ENCODE measurements around the gene KDM1B. TPM values are rescaled to one million over a fixed set of nuclear protein-coding genes. Genes with fewer than 3 reads are reported as not detected.

KDM1B gene
- total RNA-seq, 1 donor from 2014 or later, result 22.9 TPM

DNA sequence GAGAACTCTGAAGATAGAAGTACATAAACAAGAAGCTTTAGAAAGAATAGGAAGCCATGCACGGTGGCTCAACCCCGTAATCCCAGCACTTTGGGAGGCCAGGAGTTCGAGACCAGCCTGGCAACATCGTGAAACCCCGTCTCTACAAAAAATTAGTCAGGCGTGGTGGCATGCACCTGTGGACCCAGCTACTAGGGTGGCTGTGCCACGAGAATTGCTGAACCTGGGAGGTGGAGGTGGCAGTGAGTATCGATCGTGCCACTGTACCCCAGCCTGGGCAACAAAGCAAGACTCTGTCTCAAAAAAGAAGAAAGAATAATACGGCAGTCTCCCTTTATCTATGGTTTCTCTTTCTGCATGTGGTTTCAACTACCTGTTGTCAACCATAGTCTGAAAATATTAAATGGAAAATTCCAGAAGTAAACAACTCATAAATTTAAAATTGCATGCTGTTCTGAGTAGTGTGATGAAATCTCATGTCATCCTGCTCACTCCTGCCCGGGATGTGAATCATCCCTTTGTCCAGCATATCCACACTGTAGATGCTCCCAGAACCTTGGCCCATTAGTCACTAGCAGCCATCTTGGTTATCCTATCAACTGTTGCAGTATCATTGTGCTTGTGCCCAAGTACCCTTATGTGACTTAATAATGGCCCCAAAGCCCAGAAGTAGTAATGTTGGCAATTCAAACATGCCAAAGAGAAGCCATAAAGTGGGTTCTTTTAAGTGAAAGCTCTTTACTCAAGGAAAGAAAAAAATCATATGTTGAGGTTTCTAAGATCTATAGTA lies 87.0 kb downstream of the KDM1B start:
- Histone ChIP-seq H3K4me3 (ENCODE audit: low read depth, low read length) (no peak overlapping the region), H3K36me3 (ENCODE audit: control insufficient read depth, insufficient read depth, low read length) (no peaks in the 10 kb centered on the region), H3K27me3 (ENCODE audit: control insufficient read depth, insufficient read depth, low read length) (no peaks in the 10 kb centered on the region)
- TF ChIP-seq, protein P1, sequence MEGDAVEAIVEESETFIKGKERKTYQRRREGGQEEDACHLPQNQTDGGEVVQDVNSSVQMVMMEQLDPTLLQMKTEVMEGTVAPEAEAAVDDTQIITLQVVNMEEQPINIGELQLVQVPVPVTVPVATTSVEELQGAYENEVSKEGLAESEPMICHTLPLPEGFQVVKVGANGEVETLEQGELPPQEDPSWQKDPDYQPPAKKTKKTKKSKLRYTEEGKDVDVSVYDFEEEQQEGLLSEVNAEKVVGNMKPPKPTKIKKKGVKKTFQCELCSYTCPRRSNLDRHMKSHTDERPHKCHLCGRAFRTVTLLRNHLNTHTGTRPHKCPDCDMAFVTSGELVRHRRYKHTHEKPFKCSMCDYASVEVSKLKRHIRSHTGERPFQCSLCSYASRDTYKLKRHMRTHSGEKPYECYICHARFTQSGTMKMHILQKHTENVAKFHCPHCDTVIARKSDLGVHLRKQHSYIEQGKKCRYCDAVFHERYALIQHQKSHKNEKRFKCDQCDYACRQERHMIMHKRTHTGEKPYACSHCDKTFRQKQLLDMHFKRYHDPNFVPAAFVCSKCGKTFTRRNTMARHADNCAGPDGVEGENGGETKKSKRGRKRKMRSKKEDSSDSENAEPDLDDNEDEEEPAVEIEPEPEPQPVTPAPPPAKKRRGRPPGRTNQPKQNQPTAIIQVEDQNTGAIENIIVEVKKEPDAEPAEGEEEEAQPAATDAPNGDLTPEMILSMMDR (IDR thresholded peaks at IDR 0.05; ENCODE audit: insufficient read depth, low read length, poor library complexity, severe bottlenecking), result no peak
- peak; percentile 64 for DNase-seq (ENCODE audit: low read depth)

DNA sequence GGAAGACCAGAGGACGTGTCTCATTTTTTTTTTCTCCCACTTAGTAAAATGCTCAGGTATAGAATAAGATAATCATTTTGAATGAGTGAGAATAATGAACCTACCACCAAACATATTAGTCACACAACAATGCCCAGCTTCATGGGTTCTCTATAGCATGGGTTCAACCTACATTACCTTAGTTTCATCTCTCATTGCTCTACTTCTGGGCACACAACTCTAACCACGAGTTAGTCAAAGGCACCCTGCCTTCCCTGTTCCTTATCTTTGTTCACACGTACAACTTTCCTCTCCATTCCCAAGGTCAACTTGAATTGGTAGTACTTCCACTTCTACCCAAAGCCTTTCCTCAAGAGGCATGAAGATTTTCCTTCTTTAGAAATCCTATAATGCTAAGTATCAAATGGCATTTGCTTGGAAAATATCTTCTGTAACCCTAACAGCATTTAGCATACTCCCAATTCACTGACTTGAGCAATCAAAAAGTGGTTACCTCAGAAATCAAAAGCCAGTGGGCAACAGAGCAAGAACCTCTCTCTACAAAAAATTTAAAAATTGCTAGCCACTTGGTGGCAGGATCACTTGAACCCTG lies 88.2 kb downstream of the KDM1B start:
- Histone ChIP-seq H3K36me3 (ENCODE audit: control insufficient read depth, insufficient read depth, low read length) (no peaks in the 10 kb centered on the region), H3K27me3 (ENCODE audit: control insufficient read depth, insufficient read depth, low read length) (no peaks in the 10 kb centered on the region), H3K4me3 (ENCODE audit: low read depth, low read length) (no peak overlapping the region)
- TF ChIP-seq, protein P1 (IDR thresholded peaks at IDR 0.05; ENCODE audit: insufficient read depth, low read length, poor library complexity, severe bottlenecking), result no peak
- no peak for DNase-seq (ENCODE audit: low read depth)

DNA sequence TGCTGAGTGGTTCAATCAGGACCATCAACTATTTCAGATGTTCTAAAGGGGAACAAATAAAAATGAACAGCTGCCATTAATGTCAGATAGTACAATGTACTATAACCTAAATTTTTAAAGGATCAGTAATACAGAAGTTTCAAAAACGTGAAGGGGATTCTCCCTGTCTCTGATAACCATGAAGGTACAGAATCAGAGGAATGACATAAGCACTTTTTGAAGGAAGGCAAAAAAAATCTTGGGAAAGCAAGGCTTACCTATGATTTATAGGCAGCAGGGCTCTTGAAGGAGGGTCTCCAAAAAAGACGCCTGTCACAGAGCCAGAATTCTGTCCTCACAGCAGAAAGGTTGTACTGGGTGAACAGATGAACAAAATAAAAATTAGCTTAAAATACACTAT lies 89.0 kb downstream of the KDM1B start:
- no peaks in the 10 kb centered on the region for H3K27me3 ChIP-seq (ENCODE audit: control insufficient read depth, insufficient read depth, low read length)
- H3K36me3 ChIP-seq (ENCODE audit: control insufficient read depth, insufficient read depth, low read length), result no peaks in the 10 kb centered on the region
- TF ChIP-seq, protein P1 (IDR thresholded peaks at IDR 0.05; ENCODE audit: insufficient read depth, low read length, poor library complexity, severe bottlenecking), result no peak
- DNase-seq (ENCODE audit: low read depth), result no peak
- no peak overlapping the region for H3K4me3 ChIP-seq (ENCODE audit: low read depth, low read length)

DNA sequence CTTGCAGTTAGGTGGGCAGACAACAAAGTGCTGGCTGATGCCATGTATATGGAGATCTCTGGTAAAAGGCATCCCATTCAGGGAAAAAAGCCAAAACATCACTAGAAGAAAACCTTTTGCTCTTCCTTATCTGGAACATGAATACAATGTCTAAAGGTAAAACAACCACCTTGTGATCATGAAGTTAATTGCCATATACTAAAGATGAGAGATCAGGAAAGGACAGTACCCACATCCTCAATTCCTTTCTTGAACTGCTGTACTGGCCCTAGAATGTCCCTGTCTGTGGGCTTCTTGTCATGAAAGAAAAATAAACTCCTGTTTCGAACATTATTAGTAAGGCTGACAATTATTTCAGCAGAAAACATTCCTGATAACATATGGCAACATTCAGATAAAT lies 89.9 kb downstream of the KDM1B start:
- Histone ChIP-seq H3K27me3 (ENCODE audit: control insufficient read depth, insufficient read depth, low read length) (no peaks in the 10 kb centered on the region), H3K36me3 (ENCODE audit: control insufficient read depth, insufficient read depth, low read length) (no peaks in the 10 kb centered on the region), H3K4me3 (ENCODE audit: low read depth, low read length) (no peak overlapping the region)
- no peak for DNase-seq (ENCODE audit: low read depth)
- TF ChIP-seq, protein P1 (IDR thresholded peaks at IDR 0.05; ENCODE audit: insufficient read depth, low read length, poor library complexity, severe bottlenecking), result no peak

DNA sequence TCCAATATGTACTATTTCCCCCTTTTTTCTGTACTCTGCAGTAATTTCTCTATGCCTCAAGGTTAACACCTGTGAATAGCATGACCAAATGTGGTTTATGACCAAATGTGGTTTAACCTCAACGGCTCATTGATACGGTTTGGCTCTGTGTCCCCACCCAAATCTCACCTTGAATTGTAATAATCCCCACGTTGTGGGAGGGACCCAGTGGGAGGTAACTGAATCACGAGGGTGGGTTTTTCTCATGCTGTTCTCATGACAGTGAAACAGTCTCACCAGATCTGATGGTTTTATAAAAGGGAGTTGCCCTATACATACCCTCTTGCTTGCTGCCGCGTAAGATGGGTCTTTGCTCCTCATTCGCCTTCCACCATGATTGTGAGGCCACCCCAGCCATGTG lies 90.4 kb downstream of the KDM1B start:
- TF ChIP-seq, protein P1 (IDR thresholded peaks at IDR 0.05; ENCODE audit: insufficient read depth, low read length, poor library complexity, severe bottlenecking), result no peak
- DNase-seq (ENCODE audit: low read depth), result no peak
- Histone ChIP-seq H3K4me3 (ENCODE audit: low read depth, low read length) (no peak overlapping the region), H3K27me3 (ENCODE audit: control insufficient read depth, insufficient read depth, low read length) (no peaks in the 10 kb centered on the region), H3K36me3 (ENCODE audit: control insufficient read depth, insufficient read depth, low read length) (no peaks in the 10 kb centered on the region)

Data from kidney epithelial cell (primary cell).